K562 (cell line): ENCODE results near the gene DAPK2. TPM values are rescaled to one million over a fixed set of nuclear protein-coding genes. Genes with fewer than 3 reads are reported as not detected.

Source experiments
- CGGBP1 ChIP-seq: fragments of 250-450 bp; sonication (Bioruptor Pico); IDR thresholded peaks from 2 replicates; pipeline ENCODE4 v1.9.0; 2021; ENCODE audit warnings: mild to moderate bottlenecking
- HDAC3 ChIP-seq: fragments of 450-650 bp; IDR thresholded peaks from 2 replicates; pipeline ENCODE4 v1.6.1; 2018; ENCODE audit warnings: borderline replicate concordance, mild to moderate bottlenecking, moderate library complexity; ENCODE audit not compliant: partially characterized antibody
- HSF4 ChIP-seq: fragments of 250-450 bp; sonication (Bioruptor Pico); IDR thresholded peaks from 2 replicates; pipeline ENCODE4 v2.1.2; 2022; ENCODE audit warnings: mild to moderate bottlenecking, moderate library complexity, borderline replicate concordance
- POLR2H ChIP-seq: IDR thresholded peaks from 2 replicates; pipeline ENCODE4 v1.6.1; 2016; ENCODE audit warnings: missing genetic modification characterization, low read depth, mild to moderate bottlenecking, control low read depth, missing compliant biosample characterization, moderate library complexity
- PYGO2 ChIP-seq: fragments of 450-650 bp; IDR thresholded peaks from 2 replicates; pipeline ENCODE4 v1.6.1; 2016; ENCODE audit warnings: mild to moderate bottlenecking, missing genetic modification characterization, moderate library complexity, missing compliant biosample characterization
- SMARCA4 ChIP-seq: fragments of 450-650 bp; IDR thresholded peaks from 2 replicates; pipeline ENCODE4 v1.6.1; 2016
- SNAPC5 ChIP-seq: fragments of 250-450 bp; sonication (Bioruptor Pico); IDR thresholded peaks from 2 replicates; pipeline ENCODE4 v1.8.0; 2021; ENCODE audit warnings: moderate library complexity, mild to moderate bottlenecking, inconsistent platforms
- TFE3 ChIP-seq: fragments of 450-650 bp; formaldehyde crosslinking; IDR thresholded peaks from 2 replicates; pipeline ENCODE4 v1.4.0; 2020; ENCODE audit warnings: mild to moderate bottlenecking, mixed read lengths
- ZC3H11A ChIP-seq: IDR thresholded peaks from 2 replicates; pipeline ENCODE4 v1.6.1; 2012; ENCODE audit warnings: low read depth, low read length, improper control_type of control experiment
- ZFP1 ChIP-seq: fragments of 450-650 bp; formaldehyde crosslinking; IDR thresholded peaks from 2 replicates; pipeline ENCODE4 v1.4.0; 2020; ENCODE audit warnings: mild to moderate bottlenecking, mixed read lengths
- ZKSCAN3 ChIP-seq: fragments of 250-450 bp; sonication (Bioruptor Pico); IDR thresholded peaks from 2 replicates; pipeline ENCODE4 v1.4.0; 2020
- ZNF134 ChIP-seq: fragments of 250-450 bp; sonication (Bioruptor Pico); conservative IDR thresholded peaks from 2 replicates; pipeline ENCODE4 v1.4.0; 2020
- ZNF318 ChIP-seq, 2 experiments: fragments of 450-650 bp; IDR thresholded peaks; 2 replicates each; pipeline ENCODE4 v1.6.1; 2016; ENCODE audit warnings: mild to moderate bottlenecking in 2 of 2, borderline replicate concordance in 1 of 2, low read depth in 1 of 2, moderate library complexity in 1 of 2
- ZNF518B ChIP-seq: fragments of 250-450 bp; sonication (Bioruptor Pico); IDR thresholded peaks from 2 replicates; pipeline ENCODE4 v1.5.0; 2021; ENCODE audit warnings: mild to moderate bottlenecking, moderate library complexity
- polyA plus RNA-seq, 8 experiments: library from polyadenylated mRNA; depleted of rRNA in 4 of 8; stranded (reverse) in 5 of 8; unstranded in 3 of 8; fragments of >200 nt; fragmentation: Nextera tagmentation in 2 of 8; fragmentation: Illumina TruSeq in 1 of 8; extraction: Ambion mirVana in 2 of 8; extraction: Trizol in 1 of 8; gene quantifications; 2 replicates each; pipeline versions ENCODE4 v1.2.1 to v1.2.3, GENCODE V29; 2011 to 2014; ENCODE audit warnings: inconsistent platforms in 1 of 8, missing spikeins in 1 of 8
- total RNA-seq, 7 experiments: library from RNA; depleted of rRNA in 6 of 7; stranded (reverse); fragments of >200 nt in 6 of 7; fragmentation: Illumina TruSeq in 2 of 7; extraction: Trizol in 2 of 7; gene quantifications; 2 replicates each; pipeline versions ENCODE4 v1.2.1 to v1.2.3, GENCODE V29; 2011 to 2021; ENCODE audit warnings: low replicate concordance in 1 of 7

DAPK2 gene
- total and polyA plus RNA-seq, 9 of the 15 experiments (the other 6 are each of a cell fraction or from before 2014, with no cell fraction given), result 0.14 to 5.2 (median 2.2) TPM

GRCh38 chr15:63933522-63933921 lies 112.8 kb downstream of the DAPK2 start (continued):
- TF ChIP-seq ZFP1 (CRISPR knock-in tag) (no peak), SMARCA4 (peak; percentile 69; the same call in 1 of the 2 replicates), ZNF518B (no peak), CGGBP1 (CRISPR knock-in tag) (no peak), HSF4 (no peak), ZNF134 (no peak), ZC3H11A (no peak), POLR2H (tag) (no peak), TFE3 (CRISPR knock-in tag) (no peak), HDAC3 (no peak), PYGO2 (tag) (no peak), SNAPC5 (no peak), ZNF318 (IDR thresholded peaks at IDR 0.05; ENCODE audit: borderline replicate concordance in 1 of 2, low read depth in 1 of 2) (no peak), ZKSCAN3 (CRISPR knock-in tag) (no peak)
